Activated naive CD4-positive, alpha-beta T cell treated with anti-CD3 and anti-CD28 coated beads for 36 hours (primary cell): ENCODE measurements around the gene ACVRL1. TPM values are rescaled to one million over a fixed set of nuclear protein-coding genes. Genes with fewer than 3 reads are reported as not detected.

ENCODE experiments used
- CTCF ChIA-PET: fragments of 350-600 bp; sonication (Branson Sonifier 250); formaldehyde crosslinking; loops from one replicate; lab custom pipeline; 2021; ENCODE audit warnings: antibody characterized with exemption; lab: Charles Lee
- DNase-seq: peaks from one replicate; pipeline ENCODE4 v3.0.0-alpha.2; 2020
- H3K27ac Mint-ChIP-seq: one replicate; pipeline ENCODE4 v1.8.0; 2021; ENCODE audit warnings: mild to moderate bottlenecking, mixed read lengths
- H3K27me3 Mint-ChIP-seq: one replicate; pipeline ENCODE4 v1.8.0; 2021; ENCODE audit warnings: low read depth, mixed read lengths
- H3K36me3 Mint-ChIP-seq: one replicate; pipeline ENCODE4 v1.8.0; 2021; ENCODE audit warnings: low read depth, mixed read lengths
- H3K4me1 Mint-ChIP-seq: one replicate; pipeline ENCODE4 v1.8.0; 2021; ENCODE audit warnings: low read depth, mixed read lengths
- H3K4me3 Mint-ChIP-seq: one replicate; pipeline ENCODE4 v1.8.0; 2021; ENCODE audit warnings: mild to moderate bottlenecking, moderate library complexity, mixed read lengths
- H3K9me3 Mint-ChIP-seq: one replicate; pipeline ENCODE4 v1.8.0; 2021; ENCODE audit warnings: mixed read lengths
- intact Hi-C: fragments of 100-400 bp; cut with micrococcal nuclease; formaldehyde crosslinking; loops from one replicate; pipeline ENCODE4 v1.15.1; 2023
- total RNA-seq, 2 experiments: library from RNA; stranded (reverse); gene quantifications; one replicate each; pipeline ENCODE4 v1.2.3, GENCODE V29; 2021

Gene ACVRL1
- total RNA-seq, 2 experiments from 2014 or later: not detected

DNA sequence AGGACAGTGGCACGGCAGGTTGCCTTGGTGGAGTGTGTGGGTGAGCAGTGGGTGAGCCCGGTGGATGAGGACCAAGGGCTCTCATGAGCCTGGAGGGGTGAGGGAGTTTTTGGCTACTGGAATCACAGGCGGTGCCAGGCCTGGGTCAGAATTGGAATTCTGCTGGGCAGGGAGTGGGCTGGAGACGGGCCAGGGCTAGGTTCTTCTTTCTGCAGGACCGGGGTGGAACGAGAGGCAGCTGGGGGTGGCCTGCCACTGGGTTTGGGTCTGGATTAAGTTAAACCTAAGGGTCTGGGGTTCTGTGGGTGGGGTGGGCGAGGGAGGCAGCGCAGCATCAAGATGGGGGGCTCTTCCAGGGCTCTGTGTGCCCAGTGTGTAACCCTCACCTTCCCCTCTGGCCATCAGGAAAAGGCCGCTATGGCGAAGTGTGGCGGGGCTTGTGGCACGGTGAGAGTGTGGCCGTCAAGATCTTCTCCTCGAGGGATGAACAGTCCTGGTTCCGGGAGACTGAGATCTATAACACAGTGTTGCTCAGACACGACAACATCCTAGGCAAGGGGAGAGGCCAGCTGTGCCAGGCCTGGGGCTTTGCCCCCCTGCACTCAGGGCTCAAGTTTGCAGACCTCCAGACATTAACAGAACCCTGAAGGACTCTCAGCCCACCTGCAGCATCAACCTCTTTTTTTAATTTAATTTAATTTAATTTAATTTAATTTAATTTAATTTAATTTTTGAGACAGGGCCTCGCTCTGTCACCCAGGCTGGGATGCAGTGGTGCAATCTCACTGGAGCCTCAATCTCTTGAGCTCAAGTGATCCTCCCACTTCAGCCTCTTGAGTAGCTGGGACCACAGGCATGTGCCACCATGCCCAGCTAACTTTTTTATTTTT lies 7.0 kb downstream of the ACVRL1 start:
- Mint-ChIP-seq H3K4me3 (no peak overlapping the region), H3K4me1 (no peaks in the 10 kb centered on the region), H3K9me3 (no peaks in the 10 kb centered on the region), H3K36me3 (no peaks in the 10 kb centered on the region), H3K27me3 (peaks cover 4% of the 10 kb centered on the region), H3K27ac (no peak overlapping the region)
- DNase-seq: no peak
- CTCF ChIA-PET: interaction anchor here (0.6 to 2.1 kb wide), 3 partner anchors 7 to 170 kb away, joined by 3 to 9 read pairs (median 3); no protein-coding TSS in a partner anchor
- intact Hi-C loops: no loop called here

DNA sequence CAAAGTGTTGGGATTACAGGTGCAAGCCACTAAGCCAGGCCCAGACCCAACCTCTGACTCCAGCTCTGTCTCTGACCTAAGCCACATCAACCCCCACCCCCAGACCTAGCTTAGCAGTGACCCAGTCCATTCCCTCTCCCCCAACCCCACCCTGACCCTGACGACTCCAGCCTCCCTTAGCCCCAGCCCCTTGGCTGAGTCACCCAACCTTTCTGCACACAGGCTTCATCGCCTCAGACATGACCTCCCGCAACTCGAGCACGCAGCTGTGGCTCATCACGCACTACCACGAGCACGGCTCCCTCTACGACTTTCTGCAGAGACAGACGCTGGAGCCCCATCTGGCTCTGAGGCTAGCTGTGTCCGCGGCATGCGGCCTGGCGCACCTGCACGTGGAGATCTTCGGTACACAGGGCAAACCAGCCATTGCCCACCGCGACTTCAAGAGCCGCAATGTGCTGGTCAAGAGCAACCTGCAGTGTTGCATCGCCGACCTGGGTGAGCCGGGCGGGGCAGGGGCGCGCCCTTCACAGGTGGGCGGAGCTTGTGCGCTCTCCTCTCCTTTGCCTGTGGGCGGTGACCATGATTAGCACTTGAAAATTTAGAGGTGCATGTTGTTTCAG lies 7.8 kb downstream of the ACVRL1 start:
- H3K27me3 Mint-ChIP-seq: no peaks in the 10 kb centered on the region
- H3K9me3 Mint-ChIP-seq: no peaks in the 10 kb centered on the region
- no peak for DNase-seq
- H3K27ac Mint-ChIP-seq: no peak overlapping the region
- H3K36me3 Mint-ChIP-seq: no peaks in the 10 kb centered on the region
- no peak overlapping the region for H3K4me3 Mint-ChIP-seq
- no peaks in the 10 kb centered on the region for H3K4me1 Mint-ChIP-seq
- intact Hi-C loops: no loop called here
- CTCF ChIA-PET: interaction anchor here (0.6 to 0.9 kb wide), 2 partner anchors 78 to 169 kb away, joined by 3 read pairs; no protein-coding TSS in a partner anchor

DNA sequence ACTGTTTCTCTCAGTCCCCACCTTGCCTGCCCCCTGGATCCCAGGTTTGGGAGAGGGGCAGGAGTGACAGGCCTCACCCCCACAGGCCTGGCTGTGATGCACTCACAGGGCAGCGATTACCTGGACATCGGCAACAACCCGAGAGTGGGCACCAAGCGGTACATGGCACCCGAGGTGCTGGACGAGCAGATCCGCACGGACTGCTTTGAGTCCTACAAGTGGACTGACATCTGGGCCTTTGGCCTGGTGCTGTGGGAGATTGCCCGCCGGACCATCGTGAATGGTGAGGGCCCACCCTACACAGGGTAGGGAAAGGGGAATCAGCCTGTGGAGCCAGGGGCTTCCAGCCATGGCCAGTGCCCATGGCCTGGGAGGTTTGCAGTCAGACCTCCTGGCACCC lies 8.6 kb downstream of the ACVRL1 start:
- H3K4me3 Mint-ChIP-seq: no peak overlapping the region
- no peak for DNase-seq
- no peaks in the 10 kb centered on the region for H3K4me1 Mint-ChIP-seq
- no peaks in the 10 kb centered on the region for H3K9me3 Mint-ChIP-seq
- H3K27me3 Mint-ChIP-seq: no peaks in the 10 kb centered on the region
- no peak overlapping the region for H3K27ac Mint-ChIP-seq
- intact Hi-C loops: no loop called here
- CTCF ChIA-PET: no interaction called here
- no peaks in the 10 kb centered on the region for H3K36me3 Mint-ChIP-seq

DNA sequence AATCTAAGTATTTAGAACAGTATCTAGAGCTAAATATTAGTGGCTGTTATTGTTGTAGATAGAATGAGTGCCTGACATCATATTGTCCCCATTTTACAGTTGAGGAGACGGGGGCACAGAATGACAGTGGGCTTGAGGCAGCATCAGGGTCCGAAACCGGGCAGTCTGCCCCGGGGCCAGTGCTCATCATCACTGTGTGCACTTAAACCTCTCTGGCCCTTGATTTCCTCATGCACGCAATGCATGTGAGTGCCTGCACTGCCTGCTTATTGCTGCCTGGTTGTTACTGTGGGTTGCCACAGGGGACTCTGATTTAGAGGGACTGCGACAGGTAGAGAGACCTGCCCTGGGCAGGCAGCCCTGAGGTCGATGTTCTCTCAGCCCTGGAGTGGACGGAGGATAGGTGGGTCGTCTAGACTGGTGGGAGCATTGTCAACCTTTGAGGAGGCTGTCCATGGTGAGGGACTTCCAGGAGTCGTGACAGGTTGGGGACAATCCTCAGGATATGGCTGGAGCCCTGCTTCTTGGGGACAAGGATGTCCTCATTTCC lies 9.8 kb downstream of the ACVRL1 start:
- no peaks in the 10 kb centered on the region for H3K9me3 Mint-ChIP-seq
- no peak overlapping the region for H3K4me3 Mint-ChIP-seq
- no peaks in the 10 kb centered on the region for H3K4me1 Mint-ChIP-seq
- DNase-seq: no peak
- no peak overlapping the region for H3K27ac Mint-ChIP-seq
- H3K36me3 Mint-ChIP-seq: no peaks in the 10 kb centered on the region
- H3K27me3 Mint-ChIP-seq: no peaks in the 10 kb centered on the region
- CTCF ChIA-PET: no interaction called here
- intact Hi-C loops: no loop called here

DNA sequence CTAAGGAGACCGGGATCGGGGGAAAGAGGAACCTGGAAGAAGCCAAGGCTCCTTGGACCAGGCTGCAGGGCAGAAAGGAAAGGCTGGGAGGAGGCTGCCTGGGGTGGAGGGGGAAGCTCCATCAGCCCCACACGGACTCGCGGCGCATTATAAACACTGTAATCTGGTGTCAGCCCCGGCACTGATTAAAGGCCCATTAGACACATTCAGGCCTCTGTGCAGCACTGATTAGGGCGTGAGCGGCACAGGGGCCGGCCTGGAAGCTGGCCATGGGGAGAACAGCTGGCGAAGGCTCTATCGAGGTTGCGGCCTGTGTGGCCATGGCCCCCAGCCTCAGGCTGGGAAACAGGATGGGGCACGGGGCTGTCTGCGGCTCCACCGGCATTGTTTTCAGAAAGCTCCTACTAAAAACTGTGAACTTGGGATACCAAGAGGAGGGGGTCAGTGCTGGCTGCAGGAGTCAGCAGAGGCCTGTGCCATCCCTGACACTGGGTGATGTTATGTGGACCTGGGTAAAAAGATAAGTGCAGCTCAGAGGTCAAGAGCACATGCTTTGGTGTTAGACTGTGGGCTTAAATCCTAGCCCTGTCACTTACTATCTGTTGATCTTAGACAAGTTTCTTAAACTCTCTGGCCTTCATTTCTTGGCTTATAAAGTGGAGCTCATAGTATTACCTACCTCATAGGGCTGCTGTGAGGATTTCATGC lies 10.6 kb downstream of the ACVRL1 start:
- no peak overlapping the region for H3K4me3 Mint-ChIP-seq

DNA sequence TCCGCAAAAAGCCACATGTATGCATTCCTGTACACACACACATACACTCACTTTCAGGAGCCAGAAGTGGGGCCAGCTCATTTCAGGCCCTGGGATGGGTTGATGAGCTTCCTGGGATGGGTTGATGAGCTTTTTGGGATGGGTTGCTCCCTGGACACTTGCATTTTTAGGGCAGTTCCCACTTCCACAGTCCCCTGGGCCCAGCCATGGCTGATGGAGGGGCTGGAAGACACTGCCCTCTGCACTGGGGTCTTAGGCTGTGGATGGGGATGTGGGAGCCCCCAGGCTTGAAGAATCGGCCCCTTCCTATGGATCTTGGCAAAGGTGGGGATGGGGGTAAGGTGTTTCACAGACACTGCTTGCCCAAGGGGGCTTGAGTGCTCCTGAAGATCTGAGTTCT lies 12.7 kb downstream of the ACVRL1 start:
- no peak overlapping the region for H3K27ac Mint-ChIP-seq

More for the DNA sequence above, 10.6 kb downstream of the ACVRL1 start:
- intact Hi-C loops: no loop called here
- Mint-ChIP-seq H3K27me3 (no peaks in the 10 kb centered on the region), H3K4me1 (peaks cover 2% of the 10 kb centered on the region), H3K36me3 (no peaks in the 10 kb centered on the region), H3K9me3 (no peaks in the 10 kb centered on the region), H3K27ac (no peak overlapping the region)
- DNase-seq: no peak
- CTCF ChIA-PET: interaction anchor here (0.6 to 1.0 kb wide), 2 partner anchors 201 to 497 kb away, joined by 3 read pairs; no protein-coding TSS in a partner anchor

DNA sequence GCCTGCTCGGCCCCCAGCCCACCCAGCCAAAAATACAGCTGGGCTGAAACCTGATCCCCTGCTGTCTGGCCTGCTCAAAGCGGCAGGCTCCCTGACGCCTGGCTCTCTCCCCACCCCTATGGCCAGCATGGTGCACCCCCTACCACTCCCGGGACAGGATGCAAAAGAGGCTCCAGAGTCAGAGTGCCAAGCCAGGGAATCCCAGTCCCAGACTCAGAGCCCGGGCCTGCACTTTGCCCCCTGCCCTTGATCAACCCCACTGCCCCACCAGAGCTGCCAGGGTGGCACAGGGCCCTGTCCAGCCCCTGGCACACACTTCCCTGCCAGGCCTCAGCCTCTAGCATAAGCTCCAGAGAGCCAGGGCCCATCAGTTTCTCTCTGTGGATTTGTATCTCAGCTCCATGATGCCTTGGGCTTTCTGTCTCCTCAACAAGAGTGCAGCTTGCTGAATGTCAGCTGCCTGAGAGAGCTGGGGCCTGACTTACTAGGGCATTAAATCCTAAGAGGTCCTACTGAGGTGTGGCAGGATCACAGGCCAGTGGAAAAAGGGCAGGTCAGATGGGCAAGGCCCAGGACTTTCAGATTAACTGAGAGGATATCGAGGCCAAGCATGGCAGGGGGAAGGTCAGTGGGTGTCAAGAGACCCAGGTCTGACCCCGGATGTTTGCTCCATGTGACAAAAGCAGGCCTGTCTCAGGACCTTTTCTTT lies 13.9 kb downstream of the ACVRL1 start:
- H3K9me3 Mint-ChIP-seq: no peaks in the 10 kb centered on the region
- CTCF ChIA-PET: interaction anchor here (0.6 to 4.7 kb wide), 6 partner anchors 8 to 104 kb away, joined by 3 to 25 read pairs (median 6); no protein-coding TSS in a partner anchor
- peaks cover 16% of the 10 kb centered on the region for H3K4me1 Mint-ChIP-seq
- H3K4me3 Mint-ChIP-seq: no peak overlapping the region
- no peaks in the 10 kb centered on the region for H3K36me3 Mint-ChIP-seq
- H3K27me3 Mint-ChIP-seq: no peaks in the 10 kb centered on the region
- intact Hi-C loops: no loop called here
- no peak for DNase-seq
- no peak overlapping the region for H3K27ac Mint-ChIP-seq

More for the DNA sequence above, 12.7 kb downstream of the ACVRL1 start:
- Mint-ChIP-seq H3K27me3 (no peaks in the 10 kb centered on the region), H3K4me1 (peaks cover 14% of the 10 kb centered on the region), H3K36me3 (no peaks in the 10 kb centered on the region), H3K9me3 (no peaks in the 10 kb centered on the region), H3K4me3 (no peak overlapping the region)
- CTCF ChIA-PET: no interaction called here
- intact Hi-C loops: no loop called here
- DNase-seq: no peak

DNA sequence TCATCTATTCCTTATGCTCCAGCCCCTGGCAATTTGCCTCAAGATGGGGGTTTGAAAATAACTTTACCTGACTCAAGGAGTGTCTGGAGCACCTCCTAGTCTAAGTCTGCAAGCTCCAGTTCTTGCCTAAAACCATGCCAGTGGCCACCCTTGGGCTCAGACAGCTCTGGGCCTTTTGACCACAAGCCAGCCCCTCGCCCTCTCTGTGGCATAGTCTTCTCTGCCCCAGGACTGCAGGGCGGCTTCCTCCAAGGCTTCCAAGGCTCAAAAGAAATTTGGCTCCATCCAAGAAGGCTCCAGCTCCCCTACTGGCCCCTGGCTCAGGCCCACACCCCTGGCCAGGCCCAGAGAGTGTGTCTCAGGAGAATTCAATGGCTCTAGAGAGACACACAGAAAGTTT lies 14.8 kb downstream of the ACVRL1 start:
- peaks cover 17% of the 10 kb centered on the region for H3K4me1 Mint-ChIP-seq
- H3K4me3 Mint-ChIP-seq: no peak overlapping the region
- H3K27ac Mint-ChIP-seq: no peak overlapping the region
- intact Hi-C loops: loop anchor here (2.0 kb wide), 1 partner anchor 31 kb away; no protein-coding TSS in a partner anchor
- no peaks in the 10 kb centered on the region for H3K9me3 Mint-ChIP-seq
- CTCF ChIA-PET: interaction anchor here (0.5 to 4.7 kb wide), 17 partner anchors 9 to 194 kb away, joined by 3 to 25 read pairs (median 4); no protein-coding TSS in a partner anchor
- H3K36me3 Mint-ChIP-seq: no peaks in the 10 kb centered on the region
- DNase-seq: no peak
- no peaks in the 10 kb centered on the region for H3K27me3 Mint-ChIP-seq

DNA sequence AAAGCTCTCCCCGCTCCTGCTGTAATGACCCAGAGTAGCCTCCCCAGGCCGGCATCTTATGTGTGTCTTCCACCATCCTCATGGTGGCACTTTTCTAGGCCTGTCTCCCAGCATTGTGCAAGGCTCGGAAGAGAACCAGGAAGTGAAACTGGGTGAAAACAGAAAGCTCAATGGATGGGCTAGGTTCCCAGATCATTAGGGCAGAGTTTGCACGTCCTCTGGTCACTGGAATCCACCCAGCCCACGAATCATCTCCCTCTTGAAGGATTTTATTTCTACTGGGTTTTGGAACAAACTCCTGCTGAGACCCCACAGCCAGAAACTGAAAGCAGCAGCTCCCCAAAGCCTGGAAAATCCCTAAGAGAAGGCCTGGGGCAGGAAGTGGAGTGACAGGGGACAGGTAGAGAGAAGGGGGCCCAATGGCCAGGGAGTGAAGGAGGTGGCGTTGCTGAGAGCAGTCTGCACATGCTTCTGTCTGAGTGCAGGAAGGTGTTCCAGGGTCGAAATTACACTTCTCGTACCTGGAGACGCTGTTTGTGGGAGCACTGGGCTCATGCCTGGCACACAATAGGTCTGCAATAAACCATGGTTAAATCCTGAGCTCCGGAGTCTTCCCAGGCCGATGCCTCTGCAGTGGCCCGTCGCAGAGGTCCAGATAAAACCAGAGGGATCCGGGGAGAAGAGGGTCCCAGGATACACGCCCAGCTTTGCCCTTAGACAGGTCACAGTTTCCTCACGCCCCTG lies 15.6 kb downstream of the ACVRL1 start:
- CTCF ChIA-PET: interaction anchor here (0.6 to 4.7 kb wide), 21 partner anchors 10 to 193 kb away, joined by 3 to 25 read pairs (median 4); no protein-coding TSS in a partner anchor
- intact Hi-C loops: loop anchor here (1.0 to 2.0 kb wide), 2 partner anchors 30 to 31 kb away; no protein-coding TSS in a partner anchor
- DNase-seq: no peak
- Mint-ChIP-seq H3K4me1 (peaks cover 17% of the 10 kb centered on the region), H3K9me3 (no peaks in the 10 kb centered on the region), H3K27ac (no peak overlapping the region), H3K27me3 (no peaks in the 10 kb centered on the region), H3K36me3 (no peaks in the 10 kb centered on the region), H3K4me3 (no peak overlapping the region)

DNA sequence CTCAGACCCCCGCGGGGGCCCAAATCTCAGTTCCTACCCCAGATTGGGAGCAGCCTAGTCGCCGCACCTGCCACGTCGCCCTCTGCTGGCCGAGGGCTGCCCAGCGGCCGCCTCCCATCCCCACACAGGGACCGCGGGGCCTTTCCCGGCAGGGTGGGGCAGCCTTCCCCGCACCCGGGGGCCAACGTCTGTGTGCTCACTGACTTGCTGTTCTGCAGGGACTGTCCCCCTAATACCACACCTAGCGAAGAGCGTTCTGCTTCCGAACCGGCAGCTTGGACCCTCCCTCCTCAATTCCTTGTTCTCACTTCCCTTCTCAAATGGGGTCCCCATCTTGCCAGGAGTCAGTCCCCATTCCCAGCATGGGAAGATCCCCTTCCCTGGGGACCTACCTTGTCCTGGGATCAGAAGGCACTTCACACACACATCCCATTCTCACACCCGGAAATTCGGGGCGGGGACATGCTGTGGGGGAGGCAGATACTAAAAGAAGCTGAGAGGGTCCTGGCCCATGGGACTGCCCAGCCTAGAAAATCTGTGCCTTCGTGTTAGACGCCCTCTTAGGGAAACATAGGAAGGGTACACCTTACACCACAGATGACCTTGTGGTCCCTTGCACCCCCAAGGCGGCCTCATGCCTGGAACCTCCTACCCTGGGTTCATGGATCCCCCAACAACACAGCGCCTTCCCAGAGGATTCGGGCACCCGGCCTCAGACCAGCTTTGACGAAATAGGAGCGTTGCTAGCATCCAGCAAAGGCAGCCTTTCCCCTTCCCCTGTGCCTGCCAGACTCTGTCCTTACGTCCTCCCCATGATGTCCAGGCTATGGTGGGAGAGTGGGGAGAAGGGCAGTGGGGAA lies 16.4 kb downstream of the ACVRL1 start:
- DNase-seq: peak; percentile 70
- Mint-ChIP-seq H3K27ac (no peak overlapping the region), H3K27me3 (no peaks in the 10 kb centered on the region), H3K9me3 (no peaks in the 10 kb centered on the region), H3K4me1 (peaks cover 17% of the 10 kb centered on the region), H3K4me3 (peak overlapping the region; percentile 14), H3K36me3 (no peaks in the 10 kb centered on the region)
- CTCF ChIA-PET: interaction anchor here (0.6 to 4.7 kb wide), 13 partner anchors 11 to 108 kb away, joined by 3 to 25 read pairs (median 5); no protein-coding TSS in a partner anchor
- intact Hi-C loops: loop anchor here (1.0 to 2.0 kb wide), 2 partner anchors 29 to 31 kb away; no protein-coding TSS in a partner anchor
